ENCODE data around the gene RPS6KL1.

Gene RPS6KL1

DNA sequence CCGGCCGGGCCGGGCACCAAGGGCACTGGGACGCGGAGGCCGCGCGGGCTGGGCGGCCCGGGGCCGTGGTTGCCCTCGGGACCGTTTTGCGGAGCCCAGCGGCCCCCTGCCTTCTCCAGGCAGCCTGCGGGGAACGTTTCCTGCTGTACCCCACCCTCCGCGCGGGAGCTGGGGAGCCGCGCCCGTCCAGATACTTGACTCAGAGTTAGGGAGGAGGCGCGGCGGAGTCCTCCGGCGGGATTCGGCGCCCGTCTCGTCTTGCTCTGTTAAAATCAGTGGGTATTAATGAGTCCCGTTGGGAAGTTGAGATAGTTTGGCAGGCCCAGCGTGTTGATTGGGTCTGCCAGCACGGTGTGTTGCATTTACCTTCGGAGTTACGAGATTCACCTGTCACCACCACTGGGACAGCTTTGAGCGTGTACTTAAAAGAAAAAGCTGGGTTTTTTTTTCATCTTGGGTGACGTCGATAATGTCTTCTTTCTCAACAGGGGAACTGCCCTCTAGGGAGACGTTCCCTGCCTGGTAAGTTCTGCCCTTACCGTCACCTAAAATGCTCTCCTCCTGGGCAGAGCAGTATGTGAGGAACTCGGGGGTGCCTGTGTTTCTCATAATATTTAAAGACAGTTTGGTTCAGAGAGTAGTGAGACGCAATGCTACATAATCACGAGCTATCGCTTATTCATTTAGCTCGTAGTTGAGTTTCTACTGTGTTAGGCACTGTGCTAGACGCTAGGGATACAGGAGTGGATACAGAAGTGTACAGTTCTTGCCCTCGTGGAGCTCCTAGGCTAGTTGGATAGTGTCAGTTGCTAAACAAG, 40.7 kb downstream of the RPS6KL1 start:
- no peak for DNase-seq

- peak; percentile 69 for DNase-seq
Measured at GRCh38 chr14:74881431-74882102, 41.5 kb downstream of the RPS6KL1 start, which contains the start of gene DLST. Gene DLST (plus strand): TSS chr14:74881916. CDS start chr14:74881954, 38 bp downstream.

DNA sequence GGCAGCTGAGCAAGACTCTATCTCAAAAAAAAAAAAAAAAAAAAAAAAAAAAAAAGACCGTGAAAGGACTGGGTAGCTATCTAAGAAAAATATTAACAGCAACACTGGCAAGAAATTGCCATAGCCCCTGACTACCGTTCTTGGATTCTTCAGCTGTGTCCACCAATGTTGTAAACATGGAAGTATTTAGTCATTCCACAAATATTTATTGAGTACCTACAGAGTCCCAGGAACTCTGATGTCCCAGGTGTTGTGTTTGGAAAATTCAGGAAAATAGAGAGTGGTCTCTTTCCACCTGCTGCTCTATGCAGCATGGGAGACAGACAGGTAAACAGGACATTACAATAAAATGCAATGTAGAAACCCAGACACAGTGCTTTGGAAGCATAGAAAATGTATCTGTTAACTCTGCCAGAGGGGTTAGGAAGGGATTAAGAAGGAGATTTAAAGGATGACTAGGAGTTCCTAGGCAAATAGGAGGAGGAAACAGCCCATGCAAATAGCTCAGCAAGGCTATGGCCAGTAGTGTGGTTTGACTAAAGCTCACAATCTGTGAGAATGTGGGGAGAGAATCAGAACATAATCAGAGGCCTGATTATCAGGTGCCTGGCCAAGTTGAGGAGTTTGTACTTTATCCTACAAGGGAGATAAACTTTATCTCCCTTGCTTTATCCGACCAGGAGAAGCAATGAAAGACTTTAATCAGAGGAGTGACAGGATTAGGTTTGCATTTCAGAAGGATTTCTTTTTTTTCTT, 43.5 kb downstream of the RPS6KL1 start:
- DNase-seq, result no peak

DNA sequence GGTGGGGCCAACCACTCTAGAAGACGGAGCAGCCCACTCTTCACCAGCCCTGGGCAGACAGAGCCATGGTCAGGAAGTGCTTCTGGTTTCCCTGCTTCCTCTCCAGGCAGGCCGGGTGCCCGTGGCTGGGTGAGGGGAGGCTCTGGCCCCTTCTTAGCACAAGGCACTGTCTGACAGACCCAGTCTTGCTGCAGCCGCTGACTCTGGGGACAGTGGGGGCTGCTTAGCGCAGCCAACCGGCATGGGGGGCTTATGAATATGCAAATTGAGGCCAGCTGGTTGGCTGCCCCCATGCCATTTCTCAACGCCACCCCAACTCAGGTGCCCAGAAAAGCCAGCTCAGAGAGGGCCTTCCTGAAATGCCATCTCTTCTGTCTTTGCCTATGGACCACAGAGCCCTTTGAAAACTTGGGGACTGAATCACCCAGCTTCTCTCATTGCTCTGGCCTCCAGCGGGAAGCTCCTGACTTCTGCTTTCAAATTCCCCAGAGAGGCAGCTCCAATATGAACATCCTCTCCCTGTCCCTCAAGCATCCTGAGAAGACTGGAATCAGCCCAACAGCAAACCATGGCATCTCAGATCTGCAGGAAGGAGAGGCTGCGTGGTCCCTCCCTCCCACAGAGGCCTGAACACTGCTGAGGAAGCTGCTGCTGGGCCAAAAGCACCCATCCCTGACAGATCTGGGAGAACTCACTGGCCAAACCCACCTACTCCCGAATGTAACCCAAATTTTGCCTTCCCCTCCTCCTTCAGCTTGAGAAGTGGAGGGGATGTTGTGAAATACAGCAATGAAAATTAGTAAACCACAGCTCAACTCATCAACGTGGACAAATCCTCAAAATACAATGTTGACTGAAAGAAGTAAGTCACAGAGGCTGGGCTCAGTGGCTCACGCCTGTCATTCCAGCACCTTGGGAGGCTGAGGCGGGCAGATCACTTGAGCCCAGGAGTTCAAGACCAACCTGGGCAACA, 46.8 kb downstream of the RPS6KL1 start, which contains the start of gene PROX2:
Gene PROX2 (minus strand): TSS at position 205 of the 973 bp plus-strand sequence. CDS start 12,311 bp downstream, outside the sequence.
- DNase-seq, result no peak

GRCh38 chr14:74875204-74875603, 47.9 kb downstream of the RPS6KL1 start:
- DNase-seq, result no peak

DNA sequence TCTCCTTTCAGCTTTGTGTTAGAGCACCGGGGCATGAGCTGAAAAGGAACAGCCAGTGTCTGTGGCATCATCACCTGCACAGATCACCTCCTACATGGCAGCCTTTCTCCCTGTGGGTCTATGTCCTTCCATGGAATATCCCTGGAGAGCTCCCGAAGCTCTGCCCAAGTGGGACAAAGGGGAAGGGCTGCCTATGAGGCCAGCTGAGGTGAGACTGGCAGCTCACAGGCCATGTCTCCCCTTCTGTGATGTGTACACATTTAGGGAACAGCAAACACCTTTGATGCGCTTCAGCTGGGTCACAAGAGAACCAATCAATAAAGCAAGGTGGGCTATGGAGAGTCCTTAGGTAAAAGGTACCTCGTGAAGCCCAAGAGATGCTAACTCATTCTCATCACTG, 51.2 kb downstream of the RPS6KL1 start:
- DNase-seq, result no peak

GRCh38 chr14:74868739-74869138, 54.3 kb downstream of the RPS6KL1 start:
- no peak for DNase-seq

DNA sequence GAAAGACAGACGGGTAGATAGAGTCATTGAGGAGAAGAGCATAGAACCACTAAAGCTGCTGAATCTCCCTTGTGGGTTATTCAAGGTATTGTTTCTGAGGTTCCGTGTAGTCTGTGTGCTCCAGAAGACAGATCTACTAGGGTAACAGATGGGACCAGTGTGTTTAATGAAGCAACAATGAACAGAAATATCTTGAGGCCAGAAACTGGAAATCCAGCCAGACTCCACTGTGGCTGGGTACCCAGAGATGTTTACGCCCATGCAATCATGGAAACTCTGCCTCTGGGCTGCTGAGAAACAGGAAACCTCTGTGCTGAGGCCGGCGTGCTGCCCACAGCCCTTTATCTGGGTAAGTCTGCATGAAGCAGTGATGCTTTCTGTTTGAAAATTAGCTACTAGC, 55.4 kb downstream of the RPS6KL1 start:
- no peak for DNase-seq

DNA sequence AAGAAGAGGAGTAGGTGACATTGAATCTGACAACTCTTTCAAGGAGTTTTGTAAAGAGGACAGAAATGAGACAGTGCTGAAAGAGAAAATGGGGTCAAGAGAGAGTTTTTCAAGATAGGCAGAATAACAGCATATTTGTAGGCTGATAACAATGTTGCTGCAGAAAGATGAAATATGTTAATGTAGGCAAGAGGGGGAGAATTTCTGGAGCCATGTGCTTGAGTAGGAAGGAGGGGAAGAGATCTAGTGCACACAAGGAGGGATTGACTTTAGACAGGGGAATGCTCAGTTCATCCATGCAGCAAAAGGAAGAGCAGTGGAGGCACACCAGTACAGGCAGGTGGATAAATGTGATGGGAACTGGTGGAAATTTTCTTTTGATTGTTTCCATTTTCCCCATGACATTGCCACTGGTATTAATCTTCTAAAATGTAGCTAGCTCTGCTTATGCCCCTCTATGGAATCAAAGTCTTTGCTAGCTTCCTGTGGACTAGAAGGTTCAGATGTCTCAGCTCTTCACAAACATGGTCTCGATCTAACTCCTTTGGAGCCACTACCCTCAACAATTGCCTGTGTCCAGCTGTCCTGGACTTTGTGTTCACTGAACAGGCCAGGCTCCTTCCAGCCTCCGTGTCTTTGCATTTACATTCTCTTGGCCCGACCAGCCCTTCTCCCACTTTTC, 56.2 kb downstream of the RPS6KL1 start:
- no peak for DNase-seq

- no peak for DNase-seq
Measured at GRCh38 chr14:74865156-74865555, 57.9 kb downstream of the RPS6KL1 start.

GRCh38 chr14:74864198-74864597, 58.9 kb downstream of the RPS6KL1 start:
- DNase-seq, result no peak

- DNase-seq, result no peak
Measured at GRCh38 chr14:74863274-74863673, 59.8 kb downstream of the RPS6KL1 start.

- DNase-seq, result no peak
Measured at GRCh38 chr14:74861734-74862090, 61.3 kb downstream of the RPS6KL1 start.

- DNase-seq, result peak; percentile 39
Measured at GRCh38 chr14:74860899-74861733, 61.9 kb downstream of the RPS6KL1 start.

- DNase-seq, result no peak
Measured at GRCh38 chr14:74859757-74860552, 63.1 kb downstream of the RPS6KL1 start.

- DNase-seq, result no peak
Measured at GRCh38 chr14:74858022-74858421, 65.0 kb downstream of the RPS6KL1 start.

- DNase-seq, result no peak
Measured at GRCh38 chr14:74856366-74856765, 66.7 kb downstream of the RPS6KL1 start.

DNA sequence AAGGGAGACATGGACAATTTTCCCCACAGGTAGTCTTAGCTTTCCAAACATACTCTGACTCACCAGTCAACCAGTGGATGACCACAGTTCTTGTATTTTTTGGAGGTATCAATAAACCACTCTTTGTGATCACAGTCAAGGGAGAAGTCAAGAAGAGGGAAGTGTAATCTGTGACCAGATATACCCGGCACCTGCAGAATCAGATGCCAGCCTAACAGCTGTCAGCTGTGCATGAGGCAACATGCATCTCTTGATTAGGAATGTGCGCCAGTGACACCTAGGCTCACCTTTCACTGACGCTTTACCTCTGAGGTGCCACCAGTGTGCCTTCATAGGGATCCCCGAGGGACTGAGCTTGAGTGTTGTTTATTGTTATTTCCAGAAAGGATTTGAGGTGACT, 67.1 kb downstream of the RPS6KL1 start:
- DNase-seq, result no peak

GRCh38 chr14:74855021-74855420, 68.0 kb downstream of the RPS6KL1 start:
- no peak for DNase-seq
